ENCODE results near the gene SLC15A4.

SLC15A4 gene

DNA sequence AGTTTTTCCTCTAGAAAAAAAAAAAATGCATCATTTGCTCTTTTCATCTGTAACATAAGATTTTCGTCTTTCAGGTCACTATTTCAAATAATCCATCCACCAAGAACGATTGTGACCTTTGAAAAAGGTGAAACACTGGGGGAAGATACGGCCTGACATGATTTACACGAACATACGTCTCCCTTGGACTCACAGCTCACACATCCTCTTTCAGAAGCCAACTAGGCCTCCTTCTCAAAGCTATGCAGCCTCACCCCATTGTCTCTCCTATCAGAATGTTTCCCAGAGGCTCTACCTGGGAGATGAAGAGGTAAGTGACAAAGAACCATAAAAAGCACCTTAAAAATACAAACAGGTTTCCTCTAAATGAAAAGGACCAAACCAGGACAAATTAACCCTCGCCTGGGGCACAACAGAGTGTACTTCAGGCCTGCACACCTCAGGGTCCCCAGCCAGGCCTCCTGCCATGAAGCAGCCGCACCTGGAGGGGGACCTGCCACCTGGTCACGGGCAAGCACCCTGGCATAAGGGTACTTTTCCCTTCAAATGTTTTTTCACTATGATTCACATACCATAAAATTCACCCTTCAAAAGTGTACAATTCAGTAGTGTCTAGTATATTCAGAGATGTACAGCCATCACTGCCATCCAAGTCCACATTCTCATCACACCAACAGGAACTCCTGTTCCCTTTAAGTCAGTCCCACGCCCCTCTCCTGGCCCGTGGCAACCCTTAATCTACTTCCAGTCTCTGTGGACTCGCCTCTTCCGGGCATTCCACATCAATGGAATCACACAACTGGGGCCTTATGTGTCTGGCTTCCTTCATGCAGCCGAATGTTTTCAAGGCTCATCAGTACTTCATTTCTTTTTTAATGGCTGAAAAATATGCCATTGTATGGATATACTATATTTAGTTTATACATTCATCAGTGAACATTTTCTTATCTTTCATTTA lies 5.4 kb downstream of the SLC15A4 start:
- TF ChIP-seq, protein P1, sequence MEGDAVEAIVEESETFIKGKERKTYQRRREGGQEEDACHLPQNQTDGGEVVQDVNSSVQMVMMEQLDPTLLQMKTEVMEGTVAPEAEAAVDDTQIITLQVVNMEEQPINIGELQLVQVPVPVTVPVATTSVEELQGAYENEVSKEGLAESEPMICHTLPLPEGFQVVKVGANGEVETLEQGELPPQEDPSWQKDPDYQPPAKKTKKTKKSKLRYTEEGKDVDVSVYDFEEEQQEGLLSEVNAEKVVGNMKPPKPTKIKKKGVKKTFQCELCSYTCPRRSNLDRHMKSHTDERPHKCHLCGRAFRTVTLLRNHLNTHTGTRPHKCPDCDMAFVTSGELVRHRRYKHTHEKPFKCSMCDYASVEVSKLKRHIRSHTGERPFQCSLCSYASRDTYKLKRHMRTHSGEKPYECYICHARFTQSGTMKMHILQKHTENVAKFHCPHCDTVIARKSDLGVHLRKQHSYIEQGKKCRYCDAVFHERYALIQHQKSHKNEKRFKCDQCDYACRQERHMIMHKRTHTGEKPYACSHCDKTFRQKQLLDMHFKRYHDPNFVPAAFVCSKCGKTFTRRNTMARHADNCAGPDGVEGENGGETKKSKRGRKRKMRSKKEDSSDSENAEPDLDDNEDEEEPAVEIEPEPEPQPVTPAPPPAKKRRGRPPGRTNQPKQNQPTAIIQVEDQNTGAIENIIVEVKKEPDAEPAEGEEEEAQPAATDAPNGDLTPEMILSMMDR (conservative IDR thresholded peaks at IDR 0.05; ENCODE audit: low read length): no peak
- peak; percentile 72 for DNase-seq (ENCODE audit: low read depth)
- H3K4me3 ChIP-seq (ENCODE audit: low read length): no peak overlapping the region

DNA sequence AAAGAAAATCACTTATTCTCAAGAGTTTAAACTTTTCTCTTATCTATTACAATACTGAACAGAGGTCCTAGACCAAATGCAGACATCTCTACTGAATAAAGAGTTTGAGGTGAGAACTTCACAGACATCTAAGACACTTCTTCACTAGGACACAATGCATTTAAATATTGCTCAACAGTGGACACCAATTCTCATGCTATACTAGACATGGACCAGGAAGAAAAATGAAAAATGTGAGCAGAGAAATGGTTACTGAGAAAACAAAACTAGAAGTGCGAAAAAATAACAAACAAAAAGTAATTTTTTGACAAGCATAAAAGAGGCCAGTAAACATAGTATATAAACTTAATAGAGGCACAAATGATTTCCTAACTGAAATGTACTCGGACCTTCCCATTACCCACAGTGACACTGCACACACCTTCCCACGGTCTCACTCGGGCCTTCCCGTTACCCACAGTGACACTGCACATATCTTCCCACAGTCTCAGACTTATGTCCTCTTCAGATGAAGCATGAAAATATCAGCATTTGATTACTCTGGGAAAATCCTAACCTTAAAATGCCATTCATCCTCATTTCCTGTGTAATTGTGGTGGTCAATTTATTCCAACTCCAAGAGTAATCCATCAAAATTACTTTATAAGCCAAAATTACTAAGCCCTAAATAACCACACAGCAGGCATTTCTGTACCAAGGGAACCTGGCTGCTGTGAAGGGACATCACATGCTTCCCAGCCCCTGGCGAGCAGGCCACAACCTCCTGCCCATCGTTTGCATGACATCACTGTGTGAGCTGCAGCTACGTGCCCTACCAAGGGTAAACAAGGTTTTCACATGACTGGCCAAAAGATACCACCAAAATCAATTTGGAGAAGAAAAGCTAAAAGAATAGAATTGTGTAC lies 6.4 kb downstream of the SLC15A4 start:
- H3K4me3 ChIP-seq (ENCODE audit: low read length): no peak overlapping the region
- peak; percentile 79 for DNase-seq (ENCODE audit: low read depth)
- TF ChIP-seq, protein P1 (conservative IDR thresholded peaks at IDR 0.05; ENCODE audit: low read length): no peak

DNA sequence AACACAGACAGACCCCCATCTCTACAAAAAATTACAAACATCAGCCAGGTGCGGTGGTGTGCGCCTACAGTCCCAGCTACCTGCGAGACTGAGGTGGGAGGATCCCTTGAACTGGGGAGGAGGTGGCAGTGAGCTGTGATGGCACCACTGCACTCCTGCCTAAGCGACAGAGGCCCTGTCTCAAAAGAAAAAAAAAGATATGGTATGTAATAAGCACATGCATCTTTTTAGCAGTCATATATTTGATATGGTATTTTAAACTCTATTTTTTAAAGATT lies 7.2 kb downstream of the SLC15A4 start:
- DNase-seq (ENCODE audit: low read depth): no peak
- no peak overlapping the region for H3K4me3 ChIP-seq (ENCODE audit: low read length)
- TF ChIP-seq, protein P1 (conservative IDR thresholded peaks at IDR 0.05; ENCODE audit: low read length): no peak

DNA sequence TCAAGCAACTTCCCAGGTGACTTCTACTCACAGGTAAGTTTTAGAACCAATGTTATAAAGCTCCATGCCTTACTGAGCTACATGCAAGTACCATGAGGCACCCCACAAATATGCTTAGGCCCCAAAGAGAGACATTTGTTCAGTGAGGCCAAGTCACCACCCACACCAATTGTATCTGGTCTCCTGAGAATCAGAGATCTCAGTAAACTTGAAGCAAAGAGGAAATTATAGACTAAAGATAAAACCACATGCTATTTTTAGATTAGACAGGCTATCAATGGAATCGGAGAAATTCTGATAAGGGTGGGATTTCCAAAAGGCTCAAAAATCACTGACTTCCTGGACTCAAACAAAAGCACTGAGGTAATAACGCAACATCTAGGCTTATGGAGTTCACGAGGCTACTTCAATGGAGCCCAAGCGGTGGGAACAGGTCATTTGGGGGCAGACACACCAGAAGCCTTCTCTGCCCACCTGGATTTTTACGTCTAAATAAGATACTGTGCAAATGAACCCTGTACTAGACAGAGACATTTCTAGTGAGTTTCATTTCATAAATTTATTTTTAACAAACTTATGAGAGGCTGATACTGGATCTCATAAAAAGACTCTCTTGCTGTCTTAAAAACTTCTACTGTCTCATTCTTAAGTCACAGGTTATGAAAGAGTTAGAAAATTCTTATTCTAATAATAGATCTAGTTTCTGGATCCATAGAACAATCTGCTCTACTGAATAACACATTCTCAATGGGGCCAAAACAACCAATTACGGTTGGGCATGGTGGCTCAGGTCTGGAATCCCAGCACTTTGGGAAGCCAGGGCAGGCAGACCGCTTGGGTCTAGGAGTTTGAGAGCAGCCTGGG lies 7.7 kb downstream of the SLC15A4 start:
- DNase-seq (ENCODE audit: low read depth): no peak
- H3K4me3 ChIP-seq (ENCODE audit: low read length): no peak overlapping the region
- TF ChIP-seq, protein P1 (conservative IDR thresholded peaks at IDR 0.05; ENCODE audit: low read length): no peak

DNA sequence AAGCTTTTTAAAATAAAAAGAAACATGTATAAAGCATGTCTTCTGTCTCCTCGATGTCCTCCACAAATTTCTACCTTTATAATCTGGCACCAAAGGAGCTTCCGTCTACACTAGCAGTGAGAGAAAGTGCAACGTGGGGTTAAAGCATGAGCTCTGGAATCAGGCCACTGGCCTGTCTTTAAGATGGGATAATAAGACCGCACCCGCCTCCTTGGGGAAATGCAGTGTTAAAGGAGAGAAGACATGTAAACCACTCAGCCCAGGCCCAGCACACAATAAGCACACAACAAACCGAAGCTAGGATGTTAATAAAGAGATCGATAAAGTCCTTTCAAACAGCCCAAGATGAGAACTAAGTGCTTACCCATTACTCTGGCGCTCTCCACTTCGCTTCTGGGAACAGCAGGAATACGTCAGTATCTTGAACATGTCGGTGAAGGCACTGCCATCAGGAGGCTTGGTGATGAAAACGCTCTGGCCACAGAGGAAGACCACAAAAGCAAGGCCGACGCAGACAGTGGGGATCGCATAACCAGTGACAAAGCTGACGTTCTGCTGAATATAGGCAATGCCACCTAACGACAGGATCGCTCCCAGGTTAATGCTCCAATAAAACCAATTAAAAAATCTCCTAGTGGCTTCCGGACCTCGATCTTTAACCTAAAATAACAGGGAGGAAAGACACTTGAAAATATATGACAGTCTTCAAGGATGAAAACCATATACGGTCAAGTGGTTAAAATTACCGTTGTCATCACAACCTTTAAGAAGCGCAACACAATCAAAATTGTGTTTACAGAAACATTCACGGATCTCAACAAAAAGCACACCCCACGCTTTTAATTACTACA lies 9.1 kb downstream of the SLC15A4 start:
- no peak for DNase-seq (ENCODE audit: low read depth)
- H3K4me3 ChIP-seq (ENCODE audit: low read length): no peak overlapping the region
- TF ChIP-seq, protein P1 (conservative IDR thresholded peaks at IDR 0.05; ENCODE audit: low read length): no peak

DNA sequence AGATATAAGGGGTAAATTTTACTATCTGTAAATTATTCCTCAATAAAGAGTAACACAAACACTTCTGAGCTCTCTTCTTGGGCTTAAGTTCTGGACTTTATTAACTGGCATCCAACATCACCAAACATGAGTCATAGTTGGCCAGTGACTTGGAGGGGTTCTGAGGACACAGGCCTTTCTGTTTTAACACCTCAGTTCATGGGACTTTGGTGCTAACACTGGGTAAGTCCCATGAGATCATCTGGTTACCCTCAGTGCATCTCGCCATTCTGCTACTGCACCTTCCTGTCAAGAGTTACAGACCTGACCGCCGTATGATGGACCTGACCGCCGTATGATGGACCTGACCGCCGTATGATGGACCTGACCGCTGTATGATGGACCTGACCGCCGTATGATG lies 9.9 kb downstream of the SLC15A4 start:
- TF ChIP-seq, protein P1 (conservative IDR thresholded peaks at IDR 0.05; ENCODE audit: low read length): no peak

More for the DNA sequence above, 9.9 kb downstream of the SLC15A4 start:
- no peak overlapping the region for H3K4me3 ChIP-seq (ENCODE audit: low read length)
- no peak for DNase-seq (ENCODE audit: low read depth)
